Measurements from ENCODE around the gene CDKL1.

DNA sequence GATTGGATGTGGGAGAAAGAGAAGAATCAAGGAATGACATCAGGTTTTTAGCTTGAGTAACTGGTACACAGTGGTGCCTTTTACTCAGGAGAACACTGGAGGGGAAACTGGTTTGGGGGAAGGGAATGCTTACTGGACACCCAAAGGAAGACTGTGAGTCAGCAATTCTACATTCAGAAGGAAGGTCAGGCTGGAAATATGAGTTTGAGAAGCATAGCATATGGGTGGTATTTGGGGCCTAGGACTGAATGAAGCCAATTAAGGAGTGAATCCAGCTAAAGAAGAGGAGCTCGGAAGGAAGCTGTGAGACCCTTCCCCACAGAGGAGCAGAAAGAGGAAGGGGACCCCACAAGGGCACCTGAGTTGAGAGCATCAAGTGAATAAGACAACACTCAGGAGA lies 49.2 kb downstream of the CDKL1 start:
- TF ChIP-seq ZNF274 (IDR thresholded peaks at IDR 0.05; ENCODE audit: low read depth, low read length) (no peak), YY1 (IDR thresholded peaks at IDR 0.05; ENCODE audit: insufficient read depth, insufficient read length) (no peak), SUZ12 (IDR thresholded peaks at IDR 0.05; ENCODE audit: extremely low read depth, insufficient read depth, insufficient read length) (no peak)
